HL-60 (cell line): Measurements from ENCODE around the gene THAP3.

ENCODE experiments used
- DNase-seq, 2 experiments: peaks; one replicate each; pipeline ENCODE4 v3.0.0-alpha.2; 2010 to 2020; ENCODE audit warnings: low read depth in 1 of 2, low spot score in 1 of 2
- H3K27ac ChIP-seq: fragments of 250-450 bp; sonication (Bioruptor Pico); replicated peaks from 2 replicates; pipeline ENCODE4 v1.5.1; 2020; ENCODE audit warnings: mild to moderate bottlenecking, moderate library complexity
- H3K27me3 ChIP-seq: fragments of 250-450 bp; sonication (Bioruptor Pico); 2 replicates; pipeline ENCODE4 v1.5.1; 2021; ENCODE audit warnings: mild to moderate bottlenecking, moderate library complexity; ENCODE audit not compliant: insufficient read depth, poor library complexity, severe bottlenecking
- H3K4me3 ChIP-seq: replicated peaks from 2 replicates; pipeline ENCODE4 v1.5.1; 2011; ENCODE audit warnings: mild to moderate bottlenecking, control low read depth, low read length; ENCODE audit not compliant: insufficient read depth
- GABPA ChIP-seq: IDR thresholded peaks from 2 replicates; pipeline ENCODE4 v1.6.1; 2012; ENCODE audit warnings: low read depth
- POLR2AphosphoS5 ChIP-seq: IDR thresholded peaks from 2 replicates; pipeline ENCODE4 v1.6.1; 2012; ENCODE audit warnings: low read depth
- SPI1 ChIP-seq: IDR thresholded peaks from 2 replicates; pipeline ENCODE4 v1.6.1; 2012; ENCODE audit warnings: low read depth, mild to moderate bottlenecking, borderline replicate concordance
- TF ChIP-seq, protein P1 (sequence below): IDR thresholded peaks from one replicate; pipeline ENCODE4 v1.5.1; 2011; ENCODE audit warnings: low read length, control low read depth, inconsistent platforms; ENCODE audit not compliant: insufficient read depth
- TF ChIP-seq, protein P2 (sequence below): IDR thresholded peaks from 2 replicates; pipeline ENCODE4 v1.6.1; 2012; ENCODE audit warnings: low read depth; ENCODE audit not compliant: insufficient replicate concordance

Gene THAP3

GRCh38 chr1:6612641-6613360, 11.9 kb upstream of the THAP3 start:
- Histone ChIP-seq H3K27ac (peak overlapping the region; percentile 43), H3K4me3 (peak overlapping the region; percentile 83), H3K27me3 (no peaks in the 10 kb centered on the region)
- no peak for TF ChIP-seq GABPA
- TF ChIP-seq, protein P1, sequence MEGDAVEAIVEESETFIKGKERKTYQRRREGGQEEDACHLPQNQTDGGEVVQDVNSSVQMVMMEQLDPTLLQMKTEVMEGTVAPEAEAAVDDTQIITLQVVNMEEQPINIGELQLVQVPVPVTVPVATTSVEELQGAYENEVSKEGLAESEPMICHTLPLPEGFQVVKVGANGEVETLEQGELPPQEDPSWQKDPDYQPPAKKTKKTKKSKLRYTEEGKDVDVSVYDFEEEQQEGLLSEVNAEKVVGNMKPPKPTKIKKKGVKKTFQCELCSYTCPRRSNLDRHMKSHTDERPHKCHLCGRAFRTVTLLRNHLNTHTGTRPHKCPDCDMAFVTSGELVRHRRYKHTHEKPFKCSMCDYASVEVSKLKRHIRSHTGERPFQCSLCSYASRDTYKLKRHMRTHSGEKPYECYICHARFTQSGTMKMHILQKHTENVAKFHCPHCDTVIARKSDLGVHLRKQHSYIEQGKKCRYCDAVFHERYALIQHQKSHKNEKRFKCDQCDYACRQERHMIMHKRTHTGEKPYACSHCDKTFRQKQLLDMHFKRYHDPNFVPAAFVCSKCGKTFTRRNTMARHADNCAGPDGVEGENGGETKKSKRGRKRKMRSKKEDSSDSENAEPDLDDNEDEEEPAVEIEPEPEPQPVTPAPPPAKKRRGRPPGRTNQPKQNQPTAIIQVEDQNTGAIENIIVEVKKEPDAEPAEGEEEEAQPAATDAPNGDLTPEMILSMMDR, result no peak
- TF ChIP-seq SPI1, result no peak
- TF ChIP-seq, protein P2, sequence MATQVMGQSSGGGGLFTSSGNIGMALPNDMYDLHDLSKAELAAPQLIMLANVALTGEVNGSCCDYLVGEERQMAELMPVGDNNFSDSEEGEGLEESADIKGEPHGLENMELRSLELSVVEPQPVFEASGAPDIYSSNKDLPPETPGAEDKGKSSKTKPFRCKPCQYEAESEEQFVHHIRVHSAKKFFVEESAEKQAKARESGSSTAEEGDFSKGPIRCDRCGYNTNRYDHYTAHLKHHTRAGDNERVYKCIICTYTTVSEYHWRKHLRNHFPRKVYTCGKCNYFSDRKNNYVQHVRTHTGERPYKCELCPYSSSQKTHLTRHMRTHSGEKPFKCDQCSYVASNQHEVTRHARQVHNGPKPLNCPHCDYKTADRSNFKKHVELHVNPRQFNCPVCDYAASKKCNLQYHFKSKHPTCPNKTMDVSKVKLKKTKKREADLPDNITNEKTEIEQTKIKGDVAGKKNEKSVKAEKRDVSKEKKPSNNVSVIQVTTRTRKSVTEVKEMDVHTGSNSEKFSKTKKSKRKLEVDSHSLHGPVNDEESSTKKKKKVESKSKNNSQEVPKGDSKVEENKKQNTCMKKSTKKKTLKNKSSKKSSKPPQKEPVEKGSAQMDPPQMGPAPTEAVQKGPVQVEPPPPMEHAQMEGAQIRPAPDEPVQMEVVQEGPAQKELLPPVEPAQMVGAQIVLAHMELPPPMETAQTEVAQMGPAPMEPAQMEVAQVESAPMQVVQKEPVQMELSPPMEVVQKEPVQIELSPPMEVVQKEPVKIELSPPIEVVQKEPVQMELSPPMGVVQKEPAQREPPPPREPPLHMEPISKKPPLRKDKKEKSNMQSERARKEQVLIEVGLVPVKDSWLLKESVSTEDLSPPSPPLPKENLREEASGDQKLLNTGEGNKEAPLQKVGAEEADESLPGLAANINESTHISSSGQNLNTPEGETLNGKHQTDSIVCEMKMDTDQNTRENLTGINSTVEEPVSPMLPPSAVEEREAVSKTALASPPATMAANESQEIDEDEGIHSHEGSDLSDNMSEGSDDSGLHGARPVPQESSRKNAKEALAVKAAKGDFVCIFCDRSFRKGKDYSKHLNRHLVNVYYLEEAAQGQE, result no peak
- no peak for TF ChIP-seq POLR2AphosphoS5
- peak in 1 of 2 experiments; percentile 28 for DNase-seq

- H3K27ac ChIP-seq, result peak within 1 kb of the TSS; percentile 52
These were observed 11.2 kb upstream of the THAP3 start, which contains the start of gene PHF13 for GRCh38 chr1:6613361-6614018. PHF13 (plus strand) TSS chr1:6613731; CDS start chr1:6614067, 336 bp downstream.

More at GRCh38 chr1:6613361-6614018, 11.2 kb upstream of the THAP3 start, which contains the start of gene PHF13:
- DNase-seq, result peak; percentile 97 to 99
- no peaks in the 10 kb centered on the region for H3K27me3 ChIP-seq
- TF ChIP-seq GABPA (no peak; the same call in 1 of the 2 replicates), POLR2AphosphoS5 (no peak), SPI1 (no peak)
- TF ChIP-seq, protein P2, result no peak
- TF ChIP-seq, protein P1, result no peak
- H3K4me3 ChIP-seq, result peak within 1 kb of the TSS; percentile 83
